Osteocyte (in vitro differentiated cells): ENCODE measurements around the gene CCDC142. TPM values are rescaled to one million over a fixed set of nuclear protein-coding genes. Genes with fewer than 3 reads are reported as not detected.

ENCODE experiments used
- DNase-seq: peaks from one replicate; pipeline ENCODE4 v3.0.0; 2021; ENCODE audit warnings: mixed read lengths; ENCODE audit not compliant: unreplicated experiment; ENCODE audit errors: extremely low spot score
- H3K27ac Mint-ChIP-seq: one replicate; pipeline ENCODE4 v1.8.0; 2021; ENCODE audit warnings: mild to moderate bottlenecking, mixed read lengths; ENCODE audit not compliant: unreplicated experiment
- H3K27me3 Mint-ChIP-seq: one replicate; pipeline ENCODE4 v1.8.0; 2021; ENCODE audit warnings: mixed read lengths; ENCODE audit not compliant: unreplicated experiment
- H3K36me3 Mint-ChIP-seq: one replicate; pipeline ENCODE4 v1.8.0; 2021; ENCODE audit warnings: mixed read lengths; ENCODE audit not compliant: unreplicated experiment
- H3K4me1 Mint-ChIP-seq: one replicate; pipeline ENCODE4 v1.8.0; 2021; ENCODE audit warnings: mixed read lengths; ENCODE audit not compliant: unreplicated experiment
- H3K4me3 Mint-ChIP-seq: one replicate; pipeline ENCODE4 v1.8.0; 2021; ENCODE audit warnings: mild to moderate bottlenecking, moderate library complexity, mixed read lengths; ENCODE audit not compliant: unreplicated experiment
- H3K9me3 Mint-ChIP-seq: one replicate; pipeline ENCODE4 v1.8.0; 2021; ENCODE audit warnings: mixed read lengths; ENCODE audit not compliant: unreplicated experiment
- total RNA-seq: library from RNA; stranded (reverse); gene quantifications from 2 replicates; pipeline ENCODE4 v1.2.1, GENCODE V29; 2021
- TF ChIP-seq, protein P1 (sequence below): fragments of 200-600 bp; sonication (generic); IDR thresholded peaks from 2 replicates; pipeline ENCODE4 v1.5.0; 2021; ENCODE audit warnings: antibody characterized with exemption, mild to moderate bottlenecking, moderate library complexity

The CCDC142 gene
- total RNA-seq, 1 donor from 2014 or later: 20.6 TPM

DNA sequence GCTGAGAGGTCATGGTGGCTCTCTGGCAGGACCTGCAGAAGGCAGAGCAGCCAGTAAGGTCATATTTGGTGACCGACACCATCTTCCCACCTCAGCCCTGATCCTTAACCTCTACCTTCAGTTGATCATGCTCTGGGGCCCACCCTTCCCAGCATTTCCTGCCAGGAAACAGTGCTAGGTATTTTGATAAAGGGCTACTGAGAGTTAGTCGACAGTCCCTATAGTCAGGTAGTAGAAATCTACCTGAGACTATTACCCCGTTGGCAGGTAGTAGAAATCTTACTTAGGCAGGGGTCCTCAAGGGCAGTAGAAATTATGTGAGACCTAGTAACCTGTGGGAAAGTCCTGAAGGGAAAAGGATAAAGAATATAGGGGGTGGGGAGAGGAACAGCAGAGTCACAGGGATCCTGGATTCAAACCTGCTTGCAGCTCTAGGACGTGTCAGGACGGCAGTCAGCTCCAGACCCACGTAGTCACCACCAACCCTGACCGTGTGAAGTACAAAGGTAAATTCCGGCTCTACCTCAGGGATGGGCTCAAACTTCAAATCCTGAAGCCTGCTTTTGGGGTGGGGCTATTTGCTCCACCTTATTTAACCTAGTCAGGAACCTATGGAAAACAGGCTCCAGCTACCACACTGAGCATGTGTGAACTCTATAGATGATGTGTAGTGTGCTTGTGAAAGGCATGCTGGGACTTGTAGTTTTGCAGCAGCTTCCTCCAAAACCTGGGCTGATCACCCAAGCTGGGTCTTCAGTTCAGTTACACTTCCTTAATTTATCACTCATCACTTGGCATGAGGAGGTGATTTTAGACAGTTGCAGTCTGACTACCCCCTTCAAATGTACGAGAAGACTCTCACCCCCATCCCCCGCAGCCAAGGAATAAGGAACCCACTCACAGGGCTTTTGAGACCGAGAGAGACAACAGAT lies 43.2 kb upstream of the CCDC142 start, which contains the start of gene DQX1:
Gene DQX1, minus strand, starts transcription at position 515 of the 932 bp plus-strand sequence. Its CDS starts 502 bp downstream, at position 13.
- no peaks in the 10 kb centered on the region for H3K9me3 Mint-ChIP-seq
- H3K36me3 Mint-ChIP-seq: peaks cover 17% of the 10 kb centered on the region
- peaks cover 17% of the 10 kb centered on the region for H3K4me1 Mint-ChIP-seq
- H3K27ac Mint-ChIP-seq: no peak within 1 kb of the TSS
- no peak within 1 kb of the TSS for H3K4me3 Mint-ChIP-seq
- DNase-seq: no peak
- H3K27me3 Mint-ChIP-seq: peaks cover 14% of the 10 kb centered on the region
- TF ChIP-seq, protein P1, sequence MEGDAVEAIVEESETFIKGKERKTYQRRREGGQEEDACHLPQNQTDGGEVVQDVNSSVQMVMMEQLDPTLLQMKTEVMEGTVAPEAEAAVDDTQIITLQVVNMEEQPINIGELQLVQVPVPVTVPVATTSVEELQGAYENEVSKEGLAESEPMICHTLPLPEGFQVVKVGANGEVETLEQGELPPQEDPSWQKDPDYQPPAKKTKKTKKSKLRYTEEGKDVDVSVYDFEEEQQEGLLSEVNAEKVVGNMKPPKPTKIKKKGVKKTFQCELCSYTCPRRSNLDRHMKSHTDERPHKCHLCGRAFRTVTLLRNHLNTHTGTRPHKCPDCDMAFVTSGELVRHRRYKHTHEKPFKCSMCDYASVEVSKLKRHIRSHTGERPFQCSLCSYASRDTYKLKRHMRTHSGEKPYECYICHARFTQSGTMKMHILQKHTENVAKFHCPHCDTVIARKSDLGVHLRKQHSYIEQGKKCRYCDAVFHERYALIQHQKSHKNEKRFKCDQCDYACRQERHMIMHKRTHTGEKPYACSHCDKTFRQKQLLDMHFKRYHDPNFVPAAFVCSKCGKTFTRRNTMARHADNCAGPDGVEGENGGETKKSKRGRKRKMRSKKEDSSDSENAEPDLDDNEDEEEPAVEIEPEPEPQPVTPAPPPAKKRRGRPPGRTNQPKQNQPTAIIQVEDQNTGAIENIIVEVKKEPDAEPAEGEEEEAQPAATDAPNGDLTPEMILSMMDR: no peak

DNA sequence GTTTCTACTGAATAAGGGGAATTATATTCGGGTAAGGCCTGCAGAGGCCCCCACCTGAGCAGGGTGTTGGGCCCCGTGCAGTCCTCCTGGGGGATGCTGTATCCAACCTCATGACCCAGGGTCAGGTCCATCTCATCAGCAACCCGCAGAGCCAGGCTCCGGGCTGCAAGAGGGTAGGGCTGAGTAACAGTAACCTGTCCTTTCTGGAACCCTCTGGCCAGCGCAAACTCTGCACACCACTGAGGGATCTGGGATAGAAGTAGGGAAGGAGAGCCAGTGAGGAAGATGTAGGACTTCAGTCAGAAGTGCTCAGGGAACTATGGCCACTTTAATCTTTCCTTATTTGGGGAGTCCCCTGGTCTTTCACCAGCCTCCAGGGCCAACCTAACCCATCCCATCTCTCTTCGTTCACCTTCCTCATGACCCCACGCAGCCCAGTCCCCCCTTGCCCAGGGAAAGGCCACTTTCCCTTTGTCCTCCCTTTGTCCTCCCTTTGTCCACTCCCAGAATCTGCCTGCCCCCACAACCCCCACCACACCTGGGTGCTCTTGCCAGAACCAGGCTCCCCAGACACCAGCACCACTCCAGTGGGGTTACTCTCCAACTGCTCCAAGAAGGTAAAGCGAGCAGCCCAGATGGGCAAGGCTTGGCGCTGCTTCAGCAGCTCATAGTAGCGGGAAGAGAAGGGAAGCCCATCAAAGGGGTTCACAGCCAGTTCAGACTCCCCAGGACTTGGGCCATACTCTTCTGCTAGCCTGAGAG lies 42.3 kb upstream of the CCDC142 start:
- TF ChIP-seq, protein P1: no peak
- peaks cover 12% of the 10 kb centered on the region for H3K4me1 Mint-ChIP-seq
- H3K4me3 Mint-ChIP-seq: no peak overlapping the region
- H3K27ac Mint-ChIP-seq: no peak overlapping the region
- H3K36me3 Mint-ChIP-seq: peaks cover 17% of the 10 kb centered on the region
- H3K27me3 Mint-ChIP-seq: peaks cover 21% of the 10 kb centered on the region
- no peak for DNase-seq
- no peaks in the 10 kb centered on the region for H3K9me3 Mint-ChIP-seq

DNA sequence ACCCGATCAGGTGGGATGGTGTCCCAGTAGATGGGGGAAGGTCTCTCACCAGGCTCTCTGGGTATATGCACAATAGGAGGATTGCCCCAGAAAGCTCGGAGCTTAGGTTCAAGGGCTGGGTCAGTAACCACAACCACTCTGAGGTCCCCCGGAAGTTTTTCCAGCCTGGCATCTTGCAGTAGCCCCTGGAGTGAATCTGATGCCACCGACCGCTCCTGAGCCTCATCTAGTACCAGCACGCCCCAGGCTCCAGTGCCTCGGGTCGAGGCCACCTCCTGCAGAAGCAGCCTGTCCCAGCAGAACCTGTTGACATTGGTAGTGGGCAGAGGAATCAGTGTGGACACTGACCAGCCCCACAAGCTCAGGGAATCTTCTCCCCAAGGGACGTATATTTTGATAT lies 41.2 kb upstream of the CCDC142 start:
- H3K27me3 Mint-ChIP-seq: peaks cover 33% of the 10 kb centered on the region
- TF ChIP-seq, protein P1: no peak
- H3K4me3 Mint-ChIP-seq: no peak overlapping the region
- no peak for DNase-seq
- H3K27ac Mint-ChIP-seq: no peak overlapping the region
- H3K4me1 Mint-ChIP-seq: peaks cover 11% of the 10 kb centered on the region
- H3K9me3 Mint-ChIP-seq: no peaks in the 10 kb centered on the region
- H3K36me3 Mint-ChIP-seq: peaks cover 17% of the 10 kb centered on the region

DNA sequence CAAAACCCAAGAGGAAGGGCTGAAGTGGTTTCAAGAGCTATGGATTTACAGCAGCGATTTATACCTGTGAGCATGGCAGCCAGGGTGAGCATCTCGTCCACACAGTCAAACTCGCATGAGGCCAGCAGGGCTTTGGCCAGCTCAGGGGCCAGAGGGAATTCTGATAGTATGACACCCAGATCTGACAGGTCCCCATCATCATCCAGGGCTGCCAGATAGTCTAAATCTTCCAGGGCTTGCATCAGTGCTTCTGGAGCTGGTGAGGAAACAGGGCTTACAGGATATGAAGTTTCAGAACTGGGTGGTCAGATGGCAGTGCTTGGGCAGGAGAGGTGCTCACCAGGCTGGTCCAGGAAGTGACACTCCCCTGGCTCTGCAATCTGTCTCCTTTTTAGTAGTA lies 39.7 kb upstream of the CCDC142 start:
- TF ChIP-seq, protein P1: no peak
- Mint-ChIP-seq H3K36me3 (peaks cover 17% of the 10 kb centered on the region), H3K4me3 (no peak overlapping the region), H3K27me3 (peaks cover 48% of the 10 kb centered on the region), H3K4me1 (no peaks in the 10 kb centered on the region), H3K9me3 (no peaks in the 10 kb centered on the region), H3K27ac (no peak overlapping the region)
- DNase-seq: no peak

DNA sequence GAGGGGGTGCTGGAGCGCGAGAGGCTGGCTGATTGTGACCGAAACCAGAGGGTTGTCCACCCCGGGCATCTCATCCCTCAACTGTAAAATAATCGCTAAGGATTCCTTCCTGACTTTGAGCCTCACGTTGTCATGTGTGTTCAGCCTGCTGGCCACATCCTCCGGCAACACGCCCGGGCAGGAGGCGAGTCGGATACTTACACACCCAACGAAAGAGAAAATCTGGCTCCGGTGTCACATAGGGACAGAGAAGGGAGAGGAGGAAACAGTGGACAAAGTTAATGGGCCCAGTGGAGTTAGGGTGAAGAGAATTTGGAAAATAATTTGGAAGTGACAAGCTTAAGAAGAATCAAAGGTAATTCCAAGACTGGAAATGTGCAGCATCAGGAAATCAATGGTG lies 33.9 kb upstream of the CCDC142 start:
- H3K4me1 Mint-ChIP-seq: peaks cover 11% of the 10 kb centered on the region
- peaks cover 76% of the 10 kb centered on the region for H3K27me3 Mint-ChIP-seq
- no peaks in the 10 kb centered on the region for H3K36me3 Mint-ChIP-seq
- no peak overlapping the region for H3K27ac Mint-ChIP-seq
- TF ChIP-seq, protein P1: no peak
- no peak overlapping the region for H3K4me3 Mint-ChIP-seq
- DNase-seq: no peak
- H3K9me3 Mint-ChIP-seq: no peaks in the 10 kb centered on the region
